Occipital lobe (tissue), 2 donors: Measurements from ENCODE around the gene FAM234B. TPM values are rescaled to one million over a fixed set of nuclear protein-coding genes. Genes with fewer than 3 reads are reported as not detected.

Experiments used
- DNase-seq: peaks from one replicate; lab custom pipeline; 2025; lab: John Stamatoyannopoulos, UW
- total RNA-seq: library from RNA; depleted of rRNA; stranded (reverse); fragments of >200 nt; gene quantifications from one replicate; pipeline ENCODE4 v1.2.3, GENCODE V29; 2014

Gene FAM234B, protein sequence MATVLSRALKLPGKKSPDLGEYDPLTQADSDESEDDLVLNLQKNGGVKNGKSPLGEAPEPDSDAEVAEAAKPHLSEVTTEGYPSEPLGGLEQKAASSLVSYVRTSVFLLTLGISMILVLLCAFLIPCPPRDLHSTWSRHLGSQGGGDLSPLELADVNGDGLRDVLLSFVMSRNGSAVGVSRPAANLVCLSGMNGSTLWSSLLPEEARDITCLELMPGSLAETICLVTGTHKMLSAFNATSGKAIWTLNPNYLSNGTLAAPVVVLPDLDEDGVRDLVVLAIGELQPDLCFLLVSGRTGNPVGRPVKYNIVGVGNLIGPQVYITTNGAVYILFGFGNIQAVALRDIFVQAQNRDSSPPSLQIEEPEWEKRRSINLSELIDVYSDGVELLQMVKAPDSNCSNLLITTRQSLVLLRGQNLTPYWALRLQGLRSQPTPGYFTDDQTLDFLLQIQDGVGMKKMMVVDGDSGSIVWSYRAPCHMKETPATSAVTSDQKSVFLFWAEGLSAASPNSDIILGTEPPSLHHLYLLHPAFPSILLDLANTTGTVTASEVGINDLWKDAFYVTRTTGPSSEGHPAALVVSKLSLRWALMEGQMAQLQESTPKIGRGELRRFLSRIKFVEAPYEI
- total RNA-seq = 52.7 TPM

DNA sequence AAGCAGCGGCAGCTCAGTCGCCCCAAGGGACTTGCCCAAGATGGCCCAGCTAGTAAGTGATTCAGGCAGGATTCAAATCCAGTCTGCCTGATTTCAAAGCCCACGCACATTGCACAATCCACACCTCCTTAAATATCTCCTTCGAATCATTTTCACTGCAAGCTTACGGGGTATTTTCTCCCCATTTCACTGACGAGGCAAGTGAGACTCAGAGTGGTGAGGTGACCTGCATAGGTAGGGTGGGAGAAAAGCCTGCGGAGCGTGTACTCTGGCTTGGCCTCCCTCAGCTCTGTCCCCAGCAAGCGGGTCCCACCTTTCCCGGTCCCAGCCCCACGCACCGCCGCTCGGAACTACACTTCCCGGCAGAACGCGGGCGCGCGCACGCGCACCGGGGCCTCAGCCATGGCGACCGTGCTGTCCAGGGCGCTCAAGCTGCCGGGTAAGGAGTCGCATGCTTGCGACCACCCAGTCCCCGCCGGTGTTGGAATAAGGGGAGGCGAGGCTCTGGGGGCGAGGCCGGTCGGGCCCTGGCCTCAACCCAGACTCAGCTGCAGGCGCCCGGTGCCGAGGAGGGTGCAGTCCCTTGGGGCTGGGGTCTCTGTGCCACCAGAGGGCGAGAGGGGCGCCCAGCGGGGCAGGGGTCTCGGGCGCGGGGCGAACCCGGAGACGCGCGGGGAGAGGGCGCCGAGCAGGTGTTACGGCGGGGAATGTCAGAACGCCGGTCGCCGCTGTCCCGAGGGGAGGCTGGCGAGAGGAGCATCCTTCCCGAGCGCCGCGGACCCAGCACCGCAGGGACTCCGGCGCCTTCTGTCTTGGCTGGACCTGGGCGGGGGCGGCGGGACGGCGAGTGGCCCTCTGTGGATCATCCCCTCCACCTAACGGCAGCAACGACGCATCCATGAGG, at the start of gene FAM234B:
FAM234B (plus strand) TSS at position 380 of the 904 bp plus-strand sequence; CDS start at position 403, 23 bp downstream.
- DNase-seq = peak; percentile 65

DNA sequence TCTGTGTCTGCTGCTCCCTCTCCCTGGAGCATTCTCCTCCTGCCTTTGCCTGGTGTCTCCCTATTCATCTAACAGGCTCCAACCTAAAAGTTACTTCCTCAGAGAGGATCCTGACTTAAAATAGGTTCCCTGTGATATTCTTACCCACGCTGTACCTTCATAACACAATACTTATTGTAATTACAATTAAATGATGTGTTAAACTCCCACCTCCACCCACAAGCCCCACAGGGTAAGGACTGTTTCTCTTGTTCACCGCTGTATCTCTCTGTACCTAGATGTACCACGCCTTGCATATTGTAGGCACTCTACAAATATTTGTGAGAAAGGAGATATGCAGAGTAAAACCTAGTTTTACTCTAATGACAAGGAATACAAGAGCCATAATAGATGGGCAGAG, 49.1 kb upstream of the FAM234B start:
- no peak for DNase-seq

DNA sequence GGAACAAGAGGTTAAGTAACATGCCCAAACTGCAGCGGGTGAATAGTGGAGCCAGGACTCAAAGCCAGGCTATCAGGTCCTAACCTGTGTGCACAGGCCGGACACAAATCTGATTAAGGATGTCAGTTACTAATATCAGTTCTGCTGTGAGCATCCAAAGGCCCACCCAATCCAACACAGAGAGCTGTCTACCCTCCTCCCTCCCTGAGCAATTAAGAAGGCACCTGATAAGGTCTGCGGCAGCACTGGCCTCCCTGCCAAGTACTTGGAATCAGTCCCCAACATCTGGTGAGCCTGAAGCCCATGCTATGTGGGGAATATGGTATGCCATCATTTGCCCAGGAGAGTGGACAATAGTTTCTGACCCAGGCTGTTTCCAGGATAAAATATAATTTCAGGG, 48.0 kb upstream of the FAM234B start:
- no peak for DNase-seq

DNA sequence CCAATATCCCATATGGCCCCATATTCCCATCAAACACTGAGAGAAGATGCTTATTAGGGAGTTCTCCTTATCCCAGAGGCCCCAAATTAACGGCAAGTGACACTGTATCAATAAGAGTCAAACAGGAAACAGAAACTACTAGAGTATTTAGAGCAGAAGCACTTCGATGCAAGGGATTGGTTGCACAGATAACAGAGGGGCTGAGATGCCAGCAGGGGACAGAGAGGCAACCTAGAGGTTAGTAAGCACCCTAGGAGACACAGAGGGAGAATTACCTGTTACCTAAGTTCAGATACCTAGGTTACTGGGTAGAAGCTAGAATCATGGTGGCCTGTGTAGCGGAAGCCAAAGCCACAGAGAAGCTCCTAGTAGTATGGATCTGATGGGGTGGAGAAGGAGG, 47.0 kb upstream of the FAM234B start:
- DNase-seq = no peak

DNA sequence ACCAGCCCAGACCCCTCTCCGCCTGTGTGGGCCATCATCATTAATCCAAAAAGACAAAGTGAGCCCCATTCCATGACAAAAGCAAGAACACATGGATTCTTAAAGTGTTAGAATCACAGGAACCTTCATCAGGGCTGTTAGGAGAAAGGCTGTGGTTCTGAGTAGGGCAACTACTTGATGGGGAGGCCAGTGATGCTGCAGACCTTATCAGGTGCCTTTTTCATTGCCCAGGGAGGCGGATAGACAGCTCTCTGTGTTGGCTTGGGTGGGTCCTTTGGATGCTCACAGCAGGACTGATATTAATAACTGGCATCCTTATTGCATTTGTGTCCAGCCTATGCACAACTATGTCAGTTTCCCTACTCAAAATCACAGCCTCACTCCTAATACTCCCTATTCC, 46.4 kb upstream of the FAM234B start:
- no peak for DNase-seq

DNA sequence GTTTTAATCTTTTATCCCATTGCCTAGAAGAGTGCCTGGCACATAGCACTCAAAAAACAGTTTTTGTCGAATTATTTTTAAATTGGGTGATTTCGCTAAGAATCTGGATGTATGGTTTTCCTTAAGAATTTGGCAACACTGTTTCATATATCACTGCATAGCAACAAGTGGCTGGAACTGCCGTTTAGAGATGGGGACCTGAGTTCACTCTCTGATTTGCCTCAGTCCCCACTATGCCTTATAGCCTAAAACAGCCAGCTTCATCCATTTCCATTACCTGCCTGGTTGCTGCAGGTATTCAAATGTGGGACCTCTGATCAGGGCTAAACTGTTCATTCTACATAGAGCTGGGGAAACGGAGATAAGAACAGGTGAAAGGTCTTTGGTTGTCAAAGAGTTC, 45.9 kb upstream of the FAM234B start:
- no peak for DNase-seq

DNA sequence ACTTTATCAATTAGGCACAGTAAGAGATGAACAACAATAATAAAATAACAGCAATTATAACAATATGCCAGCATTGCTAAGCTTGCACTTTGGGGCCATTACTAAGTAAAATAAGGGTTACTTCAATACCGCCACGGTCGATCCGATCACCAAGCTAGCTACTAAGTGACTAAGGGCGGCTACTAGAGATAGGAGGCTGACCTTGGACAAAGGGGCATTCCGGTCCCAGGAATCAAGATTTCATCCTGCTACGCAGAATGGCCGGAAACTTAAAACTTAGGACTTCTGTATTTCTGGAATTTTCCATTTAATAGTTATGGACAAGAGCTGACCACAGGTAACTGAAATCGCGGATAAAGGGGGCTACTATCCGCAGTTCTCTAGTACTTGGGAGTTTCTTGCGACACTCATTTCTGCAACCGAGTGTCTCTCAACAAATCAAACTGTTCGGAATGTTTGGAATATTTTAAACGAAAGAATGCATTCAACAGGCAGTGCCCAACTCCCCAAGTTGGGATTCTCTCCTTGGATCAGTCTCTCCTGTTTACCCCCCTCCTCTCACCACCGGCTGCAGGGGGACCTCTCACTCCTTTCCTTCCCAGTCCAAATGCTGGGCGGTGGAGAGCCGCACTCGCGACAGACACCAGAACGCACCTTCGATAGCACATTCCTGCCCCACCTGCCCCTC, 44.8 kb upstream of the FAM234B start:
- DNase-seq = no peak

DNA sequence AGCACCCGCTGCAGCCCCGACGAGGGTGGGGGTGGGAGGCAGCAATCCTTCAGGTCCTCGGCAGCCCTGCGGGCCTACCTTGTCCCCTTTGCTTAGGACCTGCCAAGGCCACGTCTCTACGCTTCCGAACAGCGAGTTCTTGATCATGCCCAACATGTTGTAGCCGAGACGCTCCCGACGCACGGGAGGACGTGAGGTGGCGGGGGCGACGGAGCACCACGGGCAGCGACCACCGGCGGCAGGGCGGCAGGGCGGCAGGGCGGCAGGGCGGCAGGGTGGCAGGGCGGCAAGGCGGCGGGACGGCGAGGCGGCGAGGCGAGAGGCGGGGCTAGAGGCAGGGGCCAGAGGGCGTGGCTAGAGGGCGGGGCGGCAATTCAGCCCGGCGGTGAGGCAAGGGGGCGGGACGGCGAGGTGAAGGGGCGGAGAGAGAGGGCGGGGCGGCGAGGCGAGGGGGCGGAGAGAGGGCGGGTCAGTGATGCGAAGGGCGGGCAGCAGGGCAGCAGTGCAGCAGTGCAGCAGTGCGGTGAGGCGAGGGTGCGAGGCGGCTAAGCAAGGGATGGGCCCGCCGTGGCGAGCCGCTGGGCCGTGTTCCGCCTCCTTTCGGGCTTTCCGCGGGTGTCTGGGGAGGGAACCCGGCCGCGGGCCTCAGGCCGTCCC, 44.1 kb upstream of the FAM234B start, which contains the start of gene HEBP1:
HEBP1 (minus strand) TSS at position 307 of the 657 bp plus-strand sequence; CDS start at position 156, 151 bp downstream.
- peak; percentile 96 for DNase-seq

DNA sequence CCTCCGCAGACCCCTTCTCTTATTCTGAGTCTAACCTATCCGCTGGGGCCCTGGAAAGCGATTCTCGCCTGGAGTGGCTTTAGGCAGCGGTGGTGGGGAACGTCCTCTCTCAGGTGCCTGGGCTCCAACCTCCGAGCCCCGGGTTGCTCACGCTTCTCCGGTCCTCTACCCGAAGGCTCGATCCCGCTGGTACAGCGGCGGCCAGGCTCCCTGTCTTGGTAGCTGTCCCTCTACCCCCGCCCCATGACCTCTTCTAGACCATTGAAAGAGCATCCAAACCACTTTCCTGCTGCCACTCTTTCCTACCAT, 43.6 kb upstream of the FAM234B start:
- no peak for DNase-seq

DNA sequence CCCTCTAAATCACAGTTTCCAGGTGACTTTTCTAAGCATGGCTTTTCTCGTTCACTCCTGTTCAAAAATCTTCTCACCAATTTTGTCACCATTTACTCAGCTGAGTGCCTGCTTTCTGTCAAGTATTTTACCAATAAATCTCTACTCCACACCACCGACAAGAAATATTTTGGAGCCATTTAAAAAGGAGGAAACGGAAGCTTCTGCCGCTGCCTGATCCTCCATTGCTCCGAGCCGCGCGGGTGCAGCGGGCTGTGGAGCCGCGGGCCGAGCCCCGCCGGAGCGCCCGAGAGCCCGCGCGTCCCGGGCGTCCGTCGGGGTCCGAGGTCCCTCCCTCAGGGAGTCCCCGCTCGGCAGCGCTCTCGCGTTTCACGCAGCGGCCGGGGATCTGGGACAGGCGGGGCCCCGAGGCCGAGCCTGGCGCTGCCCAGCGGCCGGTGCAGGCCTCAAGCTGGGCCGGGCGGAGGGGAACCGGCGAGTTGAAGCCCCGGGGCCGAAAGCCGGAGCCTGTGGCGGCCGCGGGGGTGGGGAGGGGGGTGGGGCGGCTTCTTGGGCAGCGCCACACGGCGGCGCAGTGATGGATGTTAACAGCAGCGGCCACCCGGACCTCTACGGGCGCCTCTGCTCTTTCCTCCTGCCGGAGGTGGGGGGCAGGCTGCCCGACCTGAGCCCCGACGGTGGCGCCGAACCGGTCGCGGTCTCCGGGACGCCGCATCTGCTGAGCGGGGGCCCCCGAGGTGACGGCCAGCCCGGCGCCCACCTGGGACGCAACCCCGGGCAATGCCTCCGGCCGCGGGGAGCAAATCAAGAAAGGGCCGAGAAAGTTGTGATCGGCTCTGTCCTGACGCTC, 43.0 kb upstream of the FAM234B start:
- DNase-seq = peak; percentile 15

DNA sequence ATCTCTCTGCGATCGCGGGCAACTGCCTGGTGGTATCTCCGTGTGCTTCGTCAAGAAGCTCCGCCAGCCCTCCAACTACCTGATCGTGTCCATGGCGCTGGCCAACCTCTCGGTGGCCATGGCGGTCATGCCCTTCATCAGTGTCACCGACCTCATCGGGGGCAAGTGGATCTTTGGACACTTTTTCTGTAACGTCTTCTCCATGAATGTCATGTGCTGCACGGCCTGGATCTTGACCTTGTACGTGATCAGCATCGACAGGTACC, 42.5 kb upstream of the FAM234B start:
- no peak for DNase-seq

DNA sequence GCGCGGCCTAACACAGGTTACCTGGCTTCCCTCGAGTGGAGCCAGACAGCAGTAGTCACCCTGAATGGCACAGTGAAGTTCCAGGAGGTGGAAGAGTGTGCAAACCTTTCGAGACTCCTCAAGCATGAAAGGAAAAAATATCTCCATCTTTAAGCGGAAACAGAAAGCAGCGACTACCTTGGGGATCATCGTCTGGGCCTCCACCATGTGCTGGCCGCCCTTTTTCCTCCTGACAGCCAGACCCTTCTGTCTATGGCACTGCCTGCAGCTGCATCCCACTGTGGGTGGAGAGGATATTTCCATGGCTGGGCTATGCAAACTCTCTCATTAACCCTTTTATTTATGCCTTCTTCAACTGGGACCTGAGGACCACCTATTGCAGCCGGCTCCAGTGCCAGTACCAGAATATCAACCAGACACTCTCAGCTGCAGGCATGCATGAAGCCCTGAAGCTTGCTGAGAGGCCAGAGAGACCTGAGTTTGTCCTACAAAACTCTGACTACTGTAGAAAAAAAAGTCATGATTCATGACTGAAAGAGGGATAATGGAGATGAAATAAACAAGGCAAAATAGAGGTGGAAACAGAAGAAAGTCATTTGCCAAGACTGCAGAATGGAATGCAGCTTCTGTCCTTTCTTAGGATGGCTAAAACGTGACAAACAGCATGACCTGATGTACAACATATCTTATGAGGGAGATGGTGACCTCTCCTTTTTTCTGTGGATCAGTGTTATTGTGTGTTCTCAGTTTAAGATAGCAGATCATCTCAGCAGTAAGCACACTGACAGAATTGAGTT, 41.7 kb upstream of the FAM234B start:
- DNase-seq = no peak

DNA sequence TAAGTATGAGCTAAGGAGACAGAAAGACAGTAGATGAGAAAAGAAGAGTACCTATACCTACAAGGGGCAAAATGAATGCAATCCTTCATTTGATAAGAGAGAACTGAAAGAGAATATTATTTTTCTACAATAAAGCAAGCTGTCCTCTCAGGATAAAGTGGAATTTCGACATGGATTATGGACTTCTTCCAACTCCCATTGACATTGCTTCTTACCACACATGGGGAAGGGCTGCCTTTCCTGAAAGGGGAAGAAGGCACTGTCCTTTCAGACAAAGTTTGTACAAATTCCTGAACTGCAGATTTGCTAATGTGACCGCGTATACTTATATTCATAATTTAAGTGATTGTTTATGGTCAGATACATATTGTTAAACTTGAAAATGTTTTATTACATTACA, 39.8 kb upstream of the FAM234B start:
- no peak for DNase-seq

DNA sequence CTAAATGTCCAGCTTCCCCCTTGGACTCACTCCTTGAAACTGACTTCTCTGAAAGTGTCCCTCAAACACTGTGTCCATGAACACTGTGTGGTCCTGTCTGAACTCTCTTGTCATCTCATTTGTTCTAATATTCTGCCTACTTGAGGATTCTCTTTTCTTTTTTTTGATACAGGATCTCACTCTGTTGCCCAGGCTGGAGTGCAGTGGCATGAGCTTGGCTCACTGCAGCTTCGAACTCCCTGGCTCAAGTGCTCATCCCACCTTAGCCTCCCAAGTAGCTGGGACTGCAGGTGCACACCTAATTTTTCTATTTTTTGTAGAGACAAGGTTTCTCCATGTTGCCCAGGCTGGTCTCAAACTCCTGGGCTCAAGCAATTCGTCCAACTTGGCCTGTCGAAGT, 39.2 kb upstream of the FAM234B start:
- no peak for DNase-seq

DNA sequence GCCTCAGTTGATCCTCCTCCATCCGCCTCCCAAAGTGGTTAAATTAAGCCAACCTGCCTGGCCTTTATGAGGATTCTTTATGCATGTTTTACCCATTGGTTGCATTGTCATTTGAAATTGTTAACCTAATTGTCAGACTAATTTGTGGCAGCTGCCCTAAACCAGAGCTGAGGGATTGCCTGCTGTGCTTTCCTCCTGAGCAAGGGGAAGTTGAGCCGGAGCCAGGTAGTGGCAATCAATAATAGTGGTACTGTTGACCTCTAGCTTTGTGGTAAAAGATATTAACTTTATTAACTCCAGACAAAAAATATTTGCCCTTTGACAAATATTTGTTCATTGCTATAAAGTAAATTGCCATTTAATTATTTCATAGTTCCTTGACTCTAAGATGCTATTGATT, 38.5 kb upstream of the FAM234B start:
- no peak for DNase-seq

DNA sequence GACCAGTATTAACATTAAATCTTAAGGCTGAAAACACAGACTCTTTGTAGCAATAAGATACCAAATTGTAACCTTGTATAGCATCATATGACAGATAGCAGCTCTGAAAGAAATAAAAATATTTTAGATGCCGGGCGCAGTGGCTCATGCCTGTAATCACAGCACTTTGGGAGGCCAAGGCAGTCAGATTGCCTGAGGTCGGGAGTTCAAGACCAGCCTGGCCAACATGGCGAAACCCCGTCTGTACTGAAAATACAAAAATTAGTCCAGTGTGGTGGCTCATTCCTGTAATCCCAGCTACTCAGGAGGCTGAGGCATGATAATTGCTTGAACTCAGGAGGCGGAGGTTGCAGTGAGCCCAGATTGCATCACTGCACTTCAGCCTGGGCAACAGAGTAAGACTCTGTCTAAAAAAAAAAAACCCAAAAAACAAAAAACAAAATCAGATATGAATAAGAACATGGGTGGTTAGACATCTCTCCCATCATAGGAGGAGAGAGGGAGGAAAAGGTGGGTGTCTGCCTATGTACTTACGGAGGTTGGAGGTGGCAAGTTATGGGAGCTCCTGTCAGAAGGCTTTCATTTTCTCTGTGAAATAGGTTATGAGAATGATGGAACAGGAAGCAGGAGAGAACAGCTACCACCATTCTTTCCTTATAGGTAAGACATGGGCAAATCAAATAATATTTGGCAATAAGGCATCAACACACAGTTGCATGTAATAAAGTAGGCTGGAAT, 36.5 kb upstream of the FAM234B start:
- DNase-seq = no peak

DNA sequence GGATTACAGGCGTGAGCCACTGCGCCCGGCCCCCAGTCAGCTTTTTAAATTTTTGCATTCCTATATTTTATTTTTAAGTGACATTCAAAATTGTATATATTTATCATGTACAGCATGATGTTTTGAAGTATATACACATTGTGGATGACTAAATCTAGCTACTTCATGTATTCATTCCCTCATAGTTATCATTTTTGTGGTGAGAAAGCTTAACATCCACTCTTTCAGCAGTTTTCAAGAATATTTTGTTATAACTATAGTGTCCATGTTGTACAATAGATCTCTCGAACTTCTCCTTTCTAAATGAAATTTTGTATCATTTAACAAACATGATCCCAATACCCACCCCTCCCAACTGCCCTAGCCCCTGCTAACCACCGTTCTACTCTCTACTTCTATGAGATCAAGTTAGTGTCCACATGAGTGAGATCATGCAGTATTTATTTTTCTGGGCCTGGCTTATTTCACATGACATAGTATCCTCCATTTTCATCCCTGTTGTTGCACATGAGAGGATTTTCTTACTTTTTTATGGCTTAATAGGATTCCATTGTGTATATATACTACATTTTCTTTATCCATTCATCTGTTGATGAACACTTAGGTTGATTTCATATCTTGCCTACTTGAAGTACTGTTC, 35.3 kb upstream of the FAM234B start:
- DNase-seq = no peak

DNA sequence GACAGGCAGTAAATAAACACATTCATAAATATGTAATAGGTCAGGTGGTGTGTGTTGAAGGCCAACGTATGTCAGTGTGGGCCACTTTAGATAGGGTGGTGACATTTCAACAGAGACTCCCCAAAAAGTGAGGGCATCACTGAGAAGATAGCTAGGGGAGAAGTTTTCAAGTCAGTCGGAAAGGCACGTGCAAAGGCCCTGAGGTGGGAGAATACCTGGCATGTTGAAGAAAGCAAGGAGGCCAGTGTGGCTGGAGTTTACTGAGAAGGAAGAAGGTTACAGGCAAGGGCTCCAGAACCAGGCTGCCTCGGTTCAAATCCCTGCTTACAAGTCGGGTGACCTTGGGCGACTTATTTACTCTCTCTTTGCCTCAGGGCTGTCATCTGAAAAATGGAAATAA, 33.1 kb upstream of the FAM234B start:
- no peak for DNase-seq
